ENCODE results near the gene MC1R. TPM values are rescaled to one million over a fixed set of nuclear protein-coding genes. Genes with fewer than 3 reads are reported as not detected.

Gene MC1R
- total RNA-seq, 1 experiment from 2014 or later: 16.9 TPM

- no peak for DNase-seq
- no peak overlapping the region for H3K4me3 Mint-ChIP-seq (ENCODE audit: low read depth, unreplicated experiment)
- peak overlapping the region; percentile 52 for H3K27ac Mint-ChIP-seq (ENCODE audit: unreplicated experiment)
- no TSS peak for BruUV-seq (replicated peaks)
- intact Hi-C loops (cut with micrococcal nuclease; ENCODE audit: unreplicated experiment): no loop called here
- no peaks in the 10 kb centered on the region for H3K9me3 Mint-ChIP-seq (ENCODE audit: low read depth, unreplicated experiment)
- CTCF ChIA-PET: no interaction called here
- H3K27me3 Mint-ChIP-seq (ENCODE audit: unreplicated experiment): no peaks in the 10 kb centered on the region
- H3K4me1 Mint-ChIP-seq (ENCODE audit: low read depth, unreplicated experiment): peaks cover 15% of the 10 kb centered on the region
- H3K36me3 Mint-ChIP-seq (ENCODE audit: insufficient read depth, unreplicated experiment): peaks cover 88% of the 10 kb centered on the region
- TF ChIP-seq CTCF (IDR thresholded peaks at IDR 0.05; ENCODE audit: unreplicated experiment): no peak
These were observed 3.1 kb upstream of the MC1R start for GRCh38 chr16:89915303-89916232.

- intact Hi-C loops (cut with micrococcal nuclease; ENCODE audit: unreplicated experiment): no loop called here
- no TSS peak for BruUV-seq (replicated peaks)
- CTCF ChIA-PET: interaction anchor here (0.6 to 0.7 kb wide), 2 partner anchors 8 to 10 kb away, joined by 3 to 5 read pairs; no protein-coding TSS in a partner anchor
- Mint-ChIP-seq H3K27me3 (ENCODE audit: unreplicated experiment) (no peaks in the 10 kb centered on the region), H3K4me3 (ENCODE audit: low read depth, unreplicated experiment) (peak overlapping the region; percentile 78), H3K4me1 (ENCODE audit: low read depth, unreplicated experiment) (peaks cover 24% of the 10 kb centered on the region), H3K9me3 (ENCODE audit: low read depth, unreplicated experiment) (no peaks in the 10 kb centered on the region), H3K27ac (ENCODE audit: unreplicated experiment) (peak overlapping the region; percentile 43), H3K36me3 (ENCODE audit: insufficient read depth, unreplicated experiment) (peaks cover 83% of the 10 kb centered on the region)
- DNase-seq: peak; percentile 84
- no peak for TF ChIP-seq CTCF (IDR thresholded peaks at IDR 0.05; ENCODE audit: unreplicated experiment)
These were observed 749 bp upstream of the MC1R start for GRCh38 chr16:89917773-89918452.

GRCh38 chr16:89919535-89920406 is 1.1 kb downstream of the MC1R start:
- Mint-ChIP-seq H3K36me3 (ENCODE audit: insufficient read depth, unreplicated experiment) (peaks cover 86% of the 10 kb centered on the region), H3K9me3 (ENCODE audit: low read depth, unreplicated experiment) (no peaks in the 10 kb centered on the region), H3K27ac (ENCODE audit: unreplicated experiment) (peak overlapping the region; percentile 14), H3K4me3 (ENCODE audit: low read depth, unreplicated experiment) (peak overlapping the region; percentile 2), H3K27me3 (ENCODE audit: unreplicated experiment) (no peaks in the 10 kb centered on the region), H3K4me1 (ENCODE audit: low read depth, unreplicated experiment) (peaks cover 24% of the 10 kb centered on the region)
- no TSS peak for BruUV-seq (replicated peaks)
- TF ChIP-seq CTCF (IDR thresholded peaks at IDR 0.05; ENCODE audit: unreplicated experiment): no peak
- CTCF ChIA-PET: no interaction called here
- DNase-seq: no peak
- intact Hi-C loops (cut with micrococcal nuclease; ENCODE audit: unreplicated experiment): no loop called here

GRCh38 chr16:89920723-89921122 is 2.1 kb downstream of the MC1R start:
- Mint-ChIP-seq H3K4me3 (ENCODE audit: low read depth, unreplicated experiment) (no peak overlapping the region), H3K4me1 (ENCODE audit: low read depth, unreplicated experiment) (peaks cover 24% of the 10 kb centered on the region), H3K36me3 (ENCODE audit: insufficient read depth, unreplicated experiment) (peaks cover 85% of the 10 kb centered on the region), H3K27ac (ENCODE audit: unreplicated experiment) (no peak overlapping the region), H3K9me3 (ENCODE audit: low read depth, unreplicated experiment) (no peaks in the 10 kb centered on the region), H3K27me3 (ENCODE audit: unreplicated experiment) (no peaks in the 10 kb centered on the region)
- no TSS peak for BruUV-seq (replicated peaks)
- CTCF ChIA-PET: no interaction called here
- intact Hi-C loops (cut with micrococcal nuclease; ENCODE audit: unreplicated experiment): no loop called here
- no peak for DNase-seq
- TF ChIP-seq CTCF (IDR thresholded peaks at IDR 0.05; ENCODE audit: unreplicated experiment): no peak
